K562 (cell line): ENCODE data around the gene ZSCAN22. TPM values are rescaled to one million over a fixed set of nuclear protein-coding genes. Genes with fewer than 3 reads are reported as not detected.

Source experiments
- BDP1 ChIP-seq: IDR thresholded peaks from 3 replicates; pipeline ENCODE4 v1.6.1; 2011; ENCODE audit not compliant: insufficient read length, insufficient read depth
- CAMTA2 ChIP-seq: fragments of 250-450 bp; sonication (Bioruptor Pico); conservative IDR thresholded peaks from 2 replicates; pipeline ENCODE4 v1.5.1; 2022
- GATAD2B ChIP-seq: fragments of 450-650 bp; IDR thresholded peaks from 2 replicates; pipeline ENCODE4 v1.6.1; 2017; ENCODE audit warnings: mild to moderate bottlenecking, borderline replicate concordance
- HEY1 ChIP-seq: fragments of 250-450 bp; sonication (Bioruptor Pico); IDR thresholded peaks from 2 replicates; pipeline ENCODE4 v1.5.0; 2020; ENCODE audit warnings: mild to moderate bottlenecking, moderate library complexity, borderline replicate concordance
- MAZ ChIP-seq, 2 experiments: fragments of 450-650 bp in 1 of 2; sonication (generic) in 1 of 2; formaldehyde crosslinking; IDR thresholded peaks in 1 of 2; conservative IDR thresholded peaks in 1 of 2; 2 replicates each; pipeline versions ENCODE4 v1.4.0 to v1.5.0; 2020; ENCODE audit warnings: mild to moderate bottlenecking in 1 of 2, missing genetic modification reagents in 1 of 2
- MCM5 ChIP-seq: fragments of 450-650 bp; IDR thresholded peaks from 2 replicates; pipeline ENCODE4 v1.6.1; 2016; ENCODE audit warnings: low read depth
- POLR3G ChIP-seq: IDR thresholded peaks from 2 replicates; pipeline ENCODE4 v1.6.1; 2011; ENCODE audit not compliant: insufficient read length, insufficient replicate concordance; ENCODE audit errors: extremely low read depth
- RCOR1 ChIP-seq, 2 experiments: IDR thresholded peaks; 2 replicates each; pipeline ENCODE4 v1.6.1; 2012; ENCODE audit warnings: low read depth in 2 of 2, low read length in 2 of 2, borderline replicate concordance in 1 of 2, improper control_type of control experiment in 1 of 2
- SNIP1 ChIP-seq: fragments of 450-650 bp; IDR thresholded peaks from 2 replicates; pipeline ENCODE4 v1.7.1; 2017; ENCODE audit warnings: low read depth, mild to moderate bottlenecking
- TCF7 ChIP-seq: sonication (generic); IDR thresholded peaks from 2 replicates; pipeline ENCODE4 v1.6.1; 2016; ENCODE audit warnings: antibody characterized with exemption, borderline replicate concordance
- TEAD4 ChIP-seq, 2 experiments: sonication (generic) in 1 of 2; formaldehyde crosslinking in 1 of 2; IDR thresholded peaks; 2 replicates each; pipeline versions ENCODE4 v1.6.1 to v1.8.0; 2012 to 2022; ENCODE audit warnings: borderline replicate concordance in 1 of 2, inconsistent platforms in 1 of 2, low read length in 1 of 2, mild to moderate bottlenecking in 1 of 2, missing genetic modification reagents in 1 of 2
- ZNF766 ChIP-seq: fragments of 200-800 bp; sonication (Bioruptor generic); conservative IDR thresholded peaks from 2 replicates; pipeline ENCODE4 v1.6.1; 2016; ENCODE audit warnings: missing genetic modification characterization, missing compliant biosample characterization
- ZNF830 ChIP-seq: fragments of 250-450 bp; sonication (Bioruptor Pico); IDR thresholded peaks from 2 replicates; pipeline ENCODE4 v1.5.0; 2021; ENCODE audit warnings: mild to moderate bottlenecking
- ZSCAN29 ChIP-seq: fragments of 450-650 bp; IDR thresholded peaks from 2 replicates; pipeline ENCODE4 v1.6.1; 2017
- polyA plus RNA-seq, 8 experiments: library from polyadenylated mRNA; depleted of rRNA in 4 of 8; stranded (reverse) in 5 of 8; unstranded in 3 of 8; fragments of >200 nt; fragmentation: Nextera tagmentation in 2 of 8; fragmentation: Illumina TruSeq in 1 of 8; extraction: Ambion mirVana in 2 of 8; extraction: Trizol in 1 of 8; gene quantifications; 2 replicates each; pipeline versions ENCODE4 v1.2.1 to v1.2.3, GENCODE V29; 2011 to 2014; ENCODE audit warnings: inconsistent platforms in 1 of 8, missing spikeins in 1 of 8
- total RNA-seq, 7 experiments: library from RNA; depleted of rRNA in 6 of 7; stranded (reverse); fragments of >200 nt in 6 of 7; fragmentation: Illumina TruSeq in 2 of 7; extraction: Trizol in 2 of 7; gene quantifications; 2 replicates each; pipeline versions ENCODE4 v1.2.1 to v1.2.3, GENCODE V29; 2011 to 2021; ENCODE audit warnings: low replicate concordance in 1 of 7
- TF ChIP-seq, protein P1 (sequence below), 2 experiments: fragments of 450-650 bp; IDR thresholded peaks; 2 replicates each; pipeline ENCODE4 v1.6.1; 2016; ENCODE audit warnings: mild to moderate bottlenecking in 2 of 2, borderline replicate concordance in 1 of 2, low read depth in 1 of 2, moderate library complexity in 1 of 2
- TF ChIP-seq, protein P2 (sequence below), 2 experiments: fragments of 200-800 bp in 1 of 2; sonication (Bioruptor generic) in 1 of 2; sonication (generic) in 1 of 2; formaldehyde crosslinking in 1 of 2; IDR thresholded peaks in 1 of 2; conservative IDR thresholded peaks in 1 of 2; 2 replicates each; pipeline versions ENCODE4 v1.5.0 to v1.6.1; 2016 to 2020; ENCODE audit warnings: missing compliant biosample characterization in 1 of 2, missing genetic modification characterization in 1 of 2, missing genetic modification reagents in 1 of 2

ZSCAN22 gene
- total and polyA plus RNA-seq, 9 of the 15 experiments (the other 6 are each of a cell fraction or from before 2014, with no cell fraction given), result 0.98 to 5.3 (median 3.0) TPM

DNA sequence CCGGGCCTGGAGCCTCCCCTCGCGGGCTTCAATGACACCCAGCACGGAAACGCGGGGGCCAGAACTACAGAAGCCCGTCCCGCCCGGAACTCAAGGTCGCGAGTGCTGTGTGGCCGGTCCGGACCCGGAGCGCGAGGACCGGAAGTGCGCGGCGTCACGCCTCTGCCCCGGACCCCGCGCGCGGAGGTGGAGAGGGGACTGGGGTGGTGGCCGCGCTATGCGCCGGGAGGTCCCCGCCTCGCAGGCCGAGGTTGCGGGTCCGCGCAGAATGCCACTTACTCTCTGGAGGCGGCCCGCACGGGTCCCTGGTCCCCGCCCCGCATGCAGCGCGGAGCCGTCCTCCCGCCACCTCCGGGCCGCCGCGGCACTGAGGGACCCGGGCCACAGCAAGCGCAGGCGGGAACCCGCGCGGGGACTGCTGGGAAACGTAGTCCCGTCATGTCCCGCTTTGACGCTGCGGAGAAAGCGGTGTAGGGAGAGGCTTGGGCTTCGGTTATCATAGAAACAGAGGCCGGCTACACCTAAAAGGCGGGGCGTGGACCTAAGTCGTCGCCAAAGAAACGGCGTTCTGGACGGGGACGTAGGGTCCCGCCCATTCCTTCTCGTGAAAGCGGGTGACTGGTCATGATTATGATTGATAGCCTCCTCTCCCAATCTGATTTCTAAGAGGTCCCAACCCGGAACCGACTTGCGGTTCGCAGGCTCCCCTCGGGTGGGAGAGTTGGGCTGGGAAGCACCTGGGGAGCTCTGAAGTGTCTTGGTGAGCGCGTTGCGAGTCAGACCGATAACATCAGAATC lies 54.1 kb downstream of the ZSCAN22 start, which contains the start of gene ZNF837 (continued):
- TF ChIP-seq, protein P1, sequence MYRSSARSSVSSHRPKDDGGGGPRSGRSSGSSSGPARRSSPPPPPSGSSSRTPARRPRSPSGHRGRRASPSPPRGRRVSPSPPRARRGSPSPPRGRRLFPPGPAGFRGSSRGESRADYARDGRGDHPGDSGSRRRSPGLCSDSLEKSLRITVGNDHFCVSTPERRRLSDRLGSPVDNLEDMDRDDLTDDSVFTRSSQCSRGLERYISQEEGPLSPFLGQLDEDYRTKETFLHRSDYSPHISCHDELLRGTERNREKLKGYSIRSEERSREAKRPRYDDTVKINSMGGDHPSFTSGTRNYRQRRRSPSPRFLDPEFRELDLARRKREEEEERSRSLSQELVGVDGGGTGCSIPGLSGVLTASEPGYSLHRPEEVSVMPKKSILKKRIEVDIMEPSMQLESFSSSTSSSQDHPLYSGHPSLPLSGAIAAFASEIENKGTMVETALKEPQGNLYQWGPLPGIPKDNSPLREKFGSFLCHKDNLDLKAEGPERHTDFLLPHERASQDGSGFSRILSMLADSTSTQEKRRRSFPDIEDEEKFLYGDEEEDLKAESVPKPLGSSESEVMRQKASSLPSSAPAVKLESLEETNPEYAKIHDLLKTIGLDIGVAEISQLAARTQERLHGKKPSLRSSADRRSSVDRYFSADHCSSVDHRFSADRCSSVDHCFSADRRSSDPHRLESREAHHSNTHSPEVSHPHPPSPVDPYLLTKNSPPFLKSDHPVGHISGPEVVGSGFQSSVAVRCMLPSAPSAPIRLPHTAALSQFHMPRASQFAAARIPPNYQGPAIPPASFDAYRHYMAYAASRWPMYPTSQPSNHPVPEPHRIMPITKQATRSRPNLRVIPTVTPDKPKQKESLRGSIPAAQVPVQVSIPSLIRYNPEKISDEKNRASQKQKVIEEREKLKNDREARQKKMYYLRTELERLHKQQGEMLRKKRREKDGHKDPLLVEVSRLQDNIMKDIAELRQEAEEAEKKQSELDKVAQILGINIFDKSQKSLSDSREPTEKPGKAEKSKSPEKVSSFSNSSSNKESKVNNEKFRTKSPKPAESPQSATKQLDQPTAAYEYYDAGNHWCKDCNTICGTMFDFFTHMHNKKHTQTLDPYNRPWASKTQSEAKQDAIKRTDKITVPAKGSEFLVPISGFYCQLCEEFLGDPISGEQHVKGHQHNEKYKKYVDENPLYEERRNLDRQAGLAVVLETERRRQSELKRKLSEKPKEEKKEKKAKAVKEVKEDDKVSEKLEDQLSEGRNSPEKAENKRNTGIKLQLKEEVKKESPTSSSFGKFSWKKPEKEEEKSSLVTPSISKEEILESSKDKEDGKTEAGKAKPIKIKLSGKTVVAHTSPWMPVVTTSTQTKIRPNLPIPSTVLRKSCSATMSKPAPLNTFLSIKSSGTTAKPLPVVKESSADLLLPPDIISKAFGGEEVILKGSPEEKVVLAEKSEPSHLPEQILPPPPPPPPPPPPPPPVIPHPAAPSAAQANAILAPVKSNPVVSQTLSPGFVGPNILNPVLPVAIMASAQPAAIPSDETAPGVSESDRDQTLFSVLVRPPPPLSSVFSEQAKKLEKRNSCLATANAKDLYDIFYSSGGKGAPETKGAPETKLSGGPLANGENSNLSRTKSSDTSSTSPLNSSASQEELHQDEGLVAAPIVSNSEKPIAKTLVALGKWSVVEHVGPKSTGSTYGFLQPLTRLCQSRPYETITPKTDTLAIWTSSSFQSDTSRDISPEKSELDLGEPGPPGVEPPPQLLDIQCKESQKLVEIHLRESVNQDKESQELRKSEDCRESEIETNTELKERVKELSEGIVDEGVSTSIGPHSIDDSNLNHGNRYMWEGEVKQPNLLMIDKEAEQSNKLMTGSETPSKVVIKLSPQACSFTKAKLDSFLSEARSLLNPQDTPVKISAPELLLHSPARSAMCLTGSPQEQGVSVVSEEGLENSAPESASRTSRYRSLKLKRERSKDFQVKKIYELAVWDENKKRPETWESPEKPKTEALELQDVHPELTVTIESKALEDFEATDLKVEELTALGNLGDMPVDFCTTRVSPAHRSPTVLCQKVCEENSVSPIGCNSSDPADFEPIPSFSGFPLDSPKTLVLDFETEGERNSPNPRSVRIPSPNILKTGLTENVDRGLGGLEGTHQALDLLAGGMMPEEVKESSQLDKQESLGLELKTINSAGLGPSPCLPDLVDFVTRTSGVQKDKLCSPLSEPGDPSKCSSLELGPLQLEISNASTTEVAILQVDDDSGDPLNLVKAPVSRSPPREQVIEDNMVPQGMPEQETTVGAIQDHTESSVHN (IDR thresholded peaks at IDR 0.05; ENCODE audit: borderline replicate concordance in 1 of 2, low read depth in 1 of 2), result no peak
- TF ChIP-seq ZSCAN29 (no peak), ZNF830 (CRISPR knock-in tag) (no peak), POLR3G (no peak), TCF7 (0 out of 2 replicates have a peak, but pooled peaks have one; percentile 60), MAZ (CRISPR knock-in tag; conservative IDR thresholded peaks at IDR 0.05 in 1 of 2, IDR thresholded peaks at IDR 0.05 in 1 of 2) (peak; percentile 96 to 97), SNIP1 (no peak), ZNF766 (CRISPR knock-in tag) (no peak), HEY1 (CRISPR knock-in tag) (no peak), TEAD4 (IDR thresholded peaks at IDR 0.05; ENCODE audit: low read length) (0 out of 2 replicates have a peak, but pooled peaks have one; percentile 19), TEAD4 (CRISPR knock-in tag; IDR thresholded peaks at IDR 0.05; ENCODE audit: borderline replicate concordance) (no peak), MCM5 (no peak), BDP1 (no peak), CAMTA2 (CRISPR knock-in tag) (no peak; the same call in 1 of the 2 replicates), RCOR1 (IDR thresholded peaks at IDR 0.05; ENCODE audit: borderline replicate concordance in 1 of 2, low read depth in 2 of 2, low read length in 2 of 2) (peak in 1 of 2 experiments; percentile 39; a peak in 1 of 4 replicates), GATAD2B (no peak; the same call in 1 of the 2 replicates)
- TF ChIP-seq, protein P2, sequence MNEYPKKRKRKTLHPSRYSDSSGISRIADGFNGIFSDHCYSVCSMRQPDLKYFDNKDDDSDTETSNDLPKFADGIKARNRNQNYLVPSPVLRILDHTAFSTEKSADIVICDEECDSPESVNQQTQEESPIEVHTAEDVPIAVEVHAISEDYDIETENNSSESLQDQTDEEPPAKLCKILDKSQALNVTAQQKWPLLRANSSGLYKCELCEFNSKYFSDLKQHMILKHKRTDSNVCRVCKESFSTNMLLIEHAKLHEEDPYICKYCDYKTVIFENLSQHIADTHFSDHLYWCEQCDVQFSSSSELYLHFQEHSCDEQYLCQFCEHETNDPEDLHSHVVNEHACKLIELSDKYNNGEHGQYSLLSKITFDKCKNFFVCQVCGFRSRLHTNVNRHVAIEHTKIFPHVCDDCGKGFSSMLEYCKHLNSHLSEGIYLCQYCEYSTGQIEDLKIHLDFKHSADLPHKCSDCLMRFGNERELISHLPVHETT (CRISPR knock-in tag; conservative IDR thresholded peaks at IDR 0.05 in 1 of 2, IDR thresholded peaks at IDR 0.05 in 1 of 2), result peak in 1 of 2 experiments; percentile 87; a peak in 2 of 4 replicates
